Stimulated activated naive B cell treated with anti-CD40 and anti-IgM and Interleukin-4, amounts not matched to agents 10 μg/mL and 1 μg/mL and 100 μg/mL, for 72 hours (primary cell): ENCODE measurements around the gene FGD5.

Source experiments
- ATAC-seq, 2 donors: fragments of 150-1000 bp; cut with Tn5 transposase; replicated peaks; 2 replicates each; pipeline ENCODE4 v1.10.0; 2021; ENCODE audit warnings: moderate library complexity in 1 of 2
- DNase-seq: peaks from one replicate; pipeline ENCODE4 v3.0.0; 2021
- H3K27ac Mint-ChIP-seq: one replicate; pipeline ENCODE4 v1.8.0; 2022; ENCODE audit warnings: mild to moderate bottlenecking, mixed read lengths
- H3K27me3 Mint-ChIP-seq, 2 donors: one replicate each; pipeline ENCODE4 v1.8.0; 2022; ENCODE audit warnings: mixed read lengths in 2 of 2
- H3K36me3 Mint-ChIP-seq, 2 donors: one replicate each; pipeline ENCODE4 v1.8.0; 2022; ENCODE audit warnings: mixed read lengths in 2 of 2, mild to moderate bottlenecking in 1 of 2
- H3K4me1 Mint-ChIP-seq, 2 donors: one replicate each; pipeline ENCODE4 v1.8.0; 2022; ENCODE audit warnings: mixed read lengths in 2 of 2, mild to moderate bottlenecking in 1 of 2
- H3K4me3 Mint-ChIP-seq, 2 donors: one replicate each; pipeline ENCODE4 v1.8.0; 2022; ENCODE audit warnings: mild to moderate bottlenecking in 2 of 2, mixed read lengths in 2 of 2, moderate library complexity in 1 of 2
- H3K9me3 Mint-ChIP-seq, 2 donors: one replicate each; pipeline ENCODE4 v1.8.0; 2022; ENCODE audit warnings: mixed read lengths in 2 of 2, mild to moderate bottlenecking in 1 of 2

Gene FGD5

DNA sequence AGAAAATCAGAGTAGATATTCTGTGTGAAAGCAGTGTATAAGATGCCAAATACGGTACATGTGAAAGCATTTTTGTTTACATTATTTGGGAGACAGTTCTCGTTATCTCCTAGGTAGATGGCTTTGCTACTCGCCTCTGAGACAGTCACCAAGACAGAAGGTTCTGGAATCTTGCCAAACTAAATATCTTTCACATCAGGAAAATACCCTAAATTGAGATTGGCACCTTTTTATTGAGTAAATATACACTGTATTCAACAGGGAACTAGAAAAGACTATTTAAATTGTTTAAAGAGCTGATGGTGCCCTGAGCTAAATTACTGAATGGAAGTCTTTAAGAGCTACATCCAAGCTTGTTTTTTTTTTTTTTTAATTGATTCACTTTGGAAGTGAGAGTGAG lies 3.4 kb downstream of the FGD5 start:
- Mint-ChIP-seq H3K4me1 (no peaks in the 10 kb centered on the region), H3K27ac (no peak overlapping the region), H3K36me3 (no peaks in the 10 kb centered on the region), H3K27me3 (peaks cover 8 to 14% of the 10 kb centered on the region in 2 donors), H3K4me3 (no peak overlapping the region), H3K9me3 (no peaks in the 10 kb centered on the region)
- ATAC-seq: no peak
- no peak for DNase-seq

DNA sequence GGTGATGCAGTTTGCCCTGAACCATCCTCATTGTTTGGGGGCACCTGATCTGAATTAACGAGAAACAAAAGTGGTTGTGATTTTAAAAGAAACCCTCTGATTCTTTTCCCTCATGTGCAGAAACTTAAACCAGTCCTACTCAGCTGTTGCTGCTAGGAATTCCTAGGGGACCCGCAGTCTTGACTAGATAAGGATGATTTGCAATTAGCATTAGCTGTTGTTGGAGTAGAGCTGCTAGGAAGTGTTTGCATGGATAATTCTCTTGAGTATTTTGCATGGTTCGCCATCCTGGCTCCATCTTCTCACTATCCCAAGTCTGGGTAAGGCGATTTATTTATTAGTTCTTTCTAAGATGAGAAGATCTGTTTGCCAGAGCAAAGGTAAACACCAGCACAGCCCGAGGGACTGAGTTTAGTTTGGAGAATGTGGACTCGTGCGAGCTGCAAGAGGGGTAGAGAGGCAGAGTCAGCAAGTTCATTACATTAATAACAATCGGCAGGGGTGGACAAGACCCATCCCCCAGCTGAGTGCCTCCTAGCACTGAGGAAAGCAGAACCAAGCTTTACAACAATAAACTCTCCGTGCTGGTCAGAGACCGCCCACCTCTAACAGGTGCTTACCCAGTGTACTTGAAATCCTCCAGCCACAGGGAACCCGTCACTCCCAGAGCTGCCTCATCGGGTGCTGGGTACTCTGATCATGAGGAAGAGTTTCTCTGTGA lies 4.1 kb downstream of the FGD5 start:
- Mint-ChIP-seq H3K4me1 (no peaks in the 10 kb centered on the region), H3K27me3 (peaks cover 10 to 17% of the 10 kb centered on the region in 2 donors), H3K36me3 (no peaks in the 10 kb centered on the region), H3K27ac (no peak overlapping the region), H3K9me3 (no peaks in the 10 kb centered on the region), H3K4me3 (no peak overlapping the region)
- DNase-seq: no peak
- peak; percentile 41 to 61 for ATAC-seq

DNA sequence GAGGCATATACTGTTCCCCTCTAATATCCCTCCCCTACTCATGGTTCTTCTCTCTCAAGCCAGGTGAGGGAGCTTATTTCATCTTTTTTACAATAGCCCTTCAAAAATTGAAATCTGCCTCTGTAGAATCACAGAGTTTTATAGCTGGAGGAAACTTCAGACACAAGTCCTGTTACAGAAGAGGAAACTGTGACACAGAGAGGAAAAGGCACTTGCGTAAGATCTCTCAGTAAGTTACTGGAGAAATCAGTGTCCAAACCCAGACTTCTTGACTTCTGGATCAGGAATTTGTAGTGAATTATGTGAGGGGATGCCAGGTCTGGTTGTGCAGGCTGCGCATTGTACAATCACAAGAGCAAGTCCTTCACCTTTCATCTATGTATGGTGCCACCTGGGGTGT lies 4.6 kb downstream of the FGD5 start:
- Mint-ChIP-seq H3K4me1 (no peaks in the 10 kb centered on the region), H3K27me3 (peaks cover 13 to 19% of the 10 kb centered on the region in 2 donors), H3K9me3 (no peaks in the 10 kb centered on the region), H3K4me3 (no peak overlapping the region), H3K27ac (no peak overlapping the region), H3K36me3 (no peaks in the 10 kb centered on the region)
- DNase-seq (no peak), ATAC-seq (no peak)

DNA sequence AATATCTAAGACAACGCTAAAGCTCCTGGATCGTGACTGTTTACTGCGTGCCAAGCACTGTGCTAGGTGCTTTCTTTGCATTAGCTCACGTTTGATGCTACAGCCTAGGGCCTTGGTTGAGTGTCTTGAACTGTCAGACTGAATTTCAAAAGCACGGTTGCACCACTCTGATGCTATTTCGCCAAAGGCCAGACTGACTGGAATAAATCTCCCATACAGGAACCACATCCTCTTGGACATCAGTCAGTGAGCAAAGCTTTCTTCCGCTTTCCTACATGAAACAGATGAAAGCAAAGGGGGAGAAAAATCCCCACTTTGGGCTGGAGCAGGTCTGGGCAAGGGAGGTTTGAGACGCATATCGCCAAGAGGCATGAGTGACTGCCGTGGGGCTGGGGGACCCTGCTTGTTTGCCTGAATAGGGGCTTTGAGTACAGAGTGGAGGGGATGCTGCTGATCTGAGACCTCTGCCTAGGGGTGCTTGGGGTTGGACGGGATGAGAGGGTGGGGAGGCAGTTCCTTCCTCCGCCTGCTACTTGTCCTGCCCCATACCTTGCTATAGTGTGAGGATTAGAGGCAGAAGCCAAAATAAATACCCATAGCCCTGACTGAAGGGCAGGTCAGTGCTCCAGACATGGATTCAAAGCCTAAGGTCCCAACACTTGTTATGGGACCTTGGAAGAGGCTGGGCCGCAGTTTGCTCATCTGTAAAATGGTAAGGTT lies 5.3 kb downstream of the FGD5 start:
- Mint-ChIP-seq H3K36me3 (no peaks in the 10 kb centered on the region), H3K4me3 (no peak overlapping the region), H3K4me1 (no peaks in the 10 kb centered on the region), H3K9me3 (no peaks in the 10 kb centered on the region), H3K27me3 (peaks cover 19 to 20% of the 10 kb centered on the region in 2 donors), H3K27ac (no peak overlapping the region)
- no peak for DNase-seq
- ATAC-seq: no peak

DNA sequence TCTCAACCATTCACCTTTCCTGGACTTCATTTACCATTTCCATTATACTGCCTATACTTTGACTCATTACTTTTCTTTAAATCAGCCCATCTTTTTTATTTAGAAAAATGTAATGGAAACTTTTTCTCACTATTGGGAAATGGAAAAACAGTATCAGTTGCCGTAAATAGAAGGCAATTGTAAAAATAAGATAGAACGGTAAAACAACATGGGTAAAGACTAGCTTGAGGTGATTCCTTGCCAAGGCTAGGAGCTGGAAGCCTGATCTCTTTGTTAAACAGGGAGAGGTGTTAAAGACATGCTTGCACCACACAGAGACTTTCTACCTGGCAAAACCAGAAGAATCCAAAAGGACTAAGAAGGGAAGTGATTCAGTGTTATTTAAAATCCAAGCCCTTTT lies 5.9 kb downstream of the FGD5 start:
- DNase-seq: no peak
- H3K9me3 Mint-ChIP-seq: no peaks in the 10 kb centered on the region
- H3K4me1 Mint-ChIP-seq: no peaks in the 10 kb centered on the region
- H3K27ac Mint-ChIP-seq: no peak overlapping the region
- no peak for ATAC-seq
- H3K36me3 Mint-ChIP-seq: no peaks in the 10 kb centered on the region
- no peak overlapping the region for H3K4me3 Mint-ChIP-seq
- peaks cover 19% of the 10 kb centered on the region in 2 donors for H3K27me3 Mint-ChIP-seq

DNA sequence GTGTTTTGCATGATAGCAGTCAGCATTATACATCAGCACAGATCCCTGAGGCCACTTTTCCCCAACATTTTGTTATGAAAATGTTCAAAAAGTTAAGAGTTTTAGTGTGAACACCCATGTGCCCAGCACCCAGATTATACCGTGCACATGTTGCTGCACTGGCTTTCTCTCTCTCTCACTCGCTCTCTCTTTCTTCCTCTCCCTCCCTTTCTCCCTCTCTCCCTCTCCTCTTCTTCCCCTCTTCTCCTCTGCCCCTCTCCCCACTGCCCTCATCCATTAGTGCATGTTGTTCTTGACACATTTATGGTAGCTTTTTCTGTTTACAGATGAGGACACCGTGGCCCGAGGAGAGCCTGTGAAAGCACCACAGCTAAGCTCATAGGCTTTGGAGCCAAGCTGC lies 7.3 kb downstream of the FGD5 start:
- H3K4me1 Mint-ChIP-seq: no peaks in the 10 kb centered on the region
- no peaks in the 10 kb centered on the region for H3K9me3 Mint-ChIP-seq
- no peaks in the 10 kb centered on the region for H3K36me3 Mint-ChIP-seq
- peaks cover 20 to 25% of the 10 kb centered on the region in 2 donors for H3K27me3 Mint-ChIP-seq
- ATAC-seq (no peak), DNase-seq (no peak)
- H3K4me3 Mint-ChIP-seq: no peak overlapping the region
- no peak overlapping the region for H3K27ac Mint-ChIP-seq

DNA sequence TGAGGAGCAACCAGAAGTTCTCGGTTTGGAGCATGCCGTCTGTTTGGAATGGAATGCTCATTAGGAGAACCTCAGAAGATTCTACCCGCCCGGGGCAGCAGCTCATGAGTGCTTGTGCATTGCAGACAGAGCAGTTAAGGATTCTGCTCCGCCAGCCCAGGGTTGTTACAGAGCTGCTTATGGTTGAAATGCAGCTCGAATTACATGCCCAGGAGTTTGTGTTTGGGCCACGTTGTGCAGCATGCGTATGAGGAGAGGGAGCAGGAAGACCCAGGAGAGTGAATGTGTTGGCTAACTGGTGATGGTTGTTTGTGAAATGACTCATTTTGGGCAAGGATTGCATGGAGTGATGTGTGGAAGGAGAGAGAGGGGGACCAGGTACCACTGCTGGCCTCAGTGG lies 9.0 kb downstream of the FGD5 start:
- H3K36me3 Mint-ChIP-seq: no peaks in the 10 kb centered on the region
- H3K4me3 Mint-ChIP-seq: no peak overlapping the region
- H3K4me1 Mint-ChIP-seq: no peaks in the 10 kb centered on the region
- H3K9me3 Mint-ChIP-seq: no peaks in the 10 kb centered on the region
- no peak for ATAC-seq
- no peak for DNase-seq
- no peak overlapping the region for H3K27ac Mint-ChIP-seq
- H3K27me3 Mint-ChIP-seq: peaks cover 20 to 24% of the 10 kb centered on the region in 2 donors

DNA sequence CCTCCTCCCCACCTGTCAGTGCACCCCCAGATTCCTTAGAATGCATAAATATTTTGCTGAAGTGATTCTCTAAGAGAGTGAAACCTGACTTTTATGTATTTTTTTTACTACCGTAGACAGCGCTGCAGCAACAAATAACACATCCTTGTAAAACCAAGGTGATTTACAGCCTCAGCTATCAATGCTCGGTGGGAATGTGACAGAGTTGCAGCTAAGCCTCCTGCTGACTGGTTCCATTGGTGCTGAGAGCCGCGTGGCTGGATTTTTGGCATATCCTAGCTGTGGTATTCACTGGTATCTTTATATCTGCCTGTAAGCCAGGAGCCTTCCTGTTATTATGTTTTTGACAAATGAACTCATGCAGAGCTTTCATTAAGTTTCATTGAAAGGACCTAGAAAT lies 11.0 kb downstream of the FGD5 start:
- Mint-ChIP-seq H3K27me3 (peaks cover 20 to 23% of the 10 kb centered on the region in 2 donors), H3K4me3 (no peak overlapping the region), H3K9me3 (no peaks in the 10 kb centered on the region), H3K27ac (no peak overlapping the region), H3K4me1 (no peaks in the 10 kb centered on the region), H3K36me3 (no peaks in the 10 kb centered on the region)
- DNase-seq (no peak), ATAC-seq (no peak)

DNA sequence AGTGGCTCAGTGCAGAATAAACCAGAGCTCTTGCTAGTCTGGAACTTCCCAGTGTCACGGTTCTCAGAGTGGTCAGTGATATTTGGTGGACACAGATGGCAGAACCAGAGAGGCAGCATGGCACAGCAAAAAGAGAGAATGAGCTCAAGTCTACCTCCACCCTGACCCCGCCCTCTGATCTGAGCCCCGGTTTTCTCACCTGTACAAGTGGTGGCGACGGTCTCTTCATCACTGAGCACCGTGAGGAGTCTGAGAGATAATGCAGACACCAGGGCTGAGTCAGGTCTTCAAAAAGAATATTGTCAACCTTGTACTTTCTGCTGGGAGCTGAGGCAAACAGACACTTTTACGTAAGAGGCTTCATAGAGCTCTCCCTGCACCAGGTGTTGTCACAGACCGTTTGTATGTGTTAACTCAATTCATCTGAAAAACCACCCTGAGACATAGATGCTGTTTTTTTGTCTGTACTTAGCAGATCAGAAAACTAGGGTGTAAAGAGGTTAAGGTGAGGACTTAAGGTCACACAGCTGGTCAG lies 13.2 kb downstream of the FGD5 start:
- peaks cover 32 to 33% of the 10 kb centered on the region in 2 donors for H3K27me3 Mint-ChIP-seq
- DNase-seq (no peak), ATAC-seq (no peak)
- H3K9me3 Mint-ChIP-seq: no peaks in the 10 kb centered on the region
- no peak overlapping the region for H3K27ac Mint-ChIP-seq
- no peak overlapping the region for H3K4me3 Mint-ChIP-seq
- H3K4me1 Mint-ChIP-seq: no peaks in the 10 kb centered on the region
- no peaks in the 10 kb centered on the region for H3K36me3 Mint-ChIP-seq

DNA sequence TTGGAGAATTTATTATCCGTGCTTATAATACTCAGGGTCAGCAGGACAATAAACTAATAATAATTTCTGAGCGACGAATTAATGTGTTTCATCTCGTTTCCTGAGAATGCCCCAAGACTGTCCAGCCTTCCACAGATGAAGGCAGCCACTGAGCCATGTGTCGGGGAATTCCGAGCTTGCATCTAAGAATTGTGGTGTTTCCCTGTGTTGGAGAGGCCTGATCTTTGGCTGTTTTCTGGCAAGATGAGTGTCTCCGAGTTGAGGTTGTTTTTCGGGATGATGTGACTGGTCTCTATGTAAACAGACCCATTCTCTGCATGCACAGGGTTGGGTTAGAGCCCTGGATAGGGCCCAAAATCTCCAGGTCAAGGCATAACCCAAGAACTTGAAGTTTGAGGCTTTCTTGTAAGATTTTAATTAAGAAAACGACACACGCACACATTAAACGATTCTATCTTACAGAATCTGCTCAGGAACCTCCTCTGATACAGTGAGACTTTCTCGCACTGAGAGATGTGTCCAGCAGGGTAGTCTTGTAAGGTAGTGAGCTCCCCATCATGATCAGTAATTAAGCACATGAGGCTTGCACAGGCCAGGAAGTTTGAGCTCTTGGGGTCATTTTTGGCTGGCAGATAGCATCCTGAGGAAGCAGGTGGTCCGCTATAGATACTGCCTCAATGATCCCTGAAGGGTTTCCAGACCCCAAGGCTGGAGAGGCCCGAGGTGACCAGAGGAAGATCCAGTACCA lies 14.4 kb downstream of the FGD5 start:
- no peak for ATAC-seq
- Mint-ChIP-seq H3K4me1 (no peaks in the 10 kb centered on the region), H3K9me3 (no peaks in the 10 kb centered on the region), H3K4me3 (no peak overlapping the region), H3K27ac (no peak overlapping the region), H3K36me3 (no peaks in the 10 kb centered on the region), H3K27me3 (peaks cover 27 to 29% of the 10 kb centered on the region in 2 donors)
- DNase-seq: no peak

DNA sequence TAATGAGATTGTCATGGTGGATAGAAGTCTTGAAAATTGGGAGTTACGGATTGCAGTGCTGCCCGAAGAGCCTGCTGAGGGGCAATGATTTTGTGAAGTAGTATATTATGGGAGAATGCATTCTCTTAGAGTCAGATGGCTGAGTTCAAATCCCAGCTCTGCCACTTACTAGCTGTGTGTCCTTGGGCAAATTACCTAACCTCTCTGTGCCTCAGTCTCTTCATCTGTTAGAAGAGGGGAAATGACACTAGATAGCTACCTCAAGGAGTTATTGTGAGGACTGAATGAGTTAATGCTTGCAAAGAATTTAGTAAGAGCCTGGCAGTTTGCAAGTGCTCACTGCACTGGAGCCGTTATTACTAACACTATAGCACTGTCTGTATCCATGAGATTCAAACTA lies 15.4 kb downstream of the FGD5 start:
- Mint-ChIP-seq H3K9me3 (no peaks in the 10 kb centered on the region), H3K27ac (no peak overlapping the region), H3K36me3 (no peaks in the 10 kb centered on the region), H3K27me3 (peaks cover 19 to 26% of the 10 kb centered on the region in 2 donors), H3K4me1 (no peaks in the 10 kb centered on the region), H3K4me3 (no peak overlapping the region)
- DNase-seq: no peak
- no peak for ATAC-seq

DNA sequence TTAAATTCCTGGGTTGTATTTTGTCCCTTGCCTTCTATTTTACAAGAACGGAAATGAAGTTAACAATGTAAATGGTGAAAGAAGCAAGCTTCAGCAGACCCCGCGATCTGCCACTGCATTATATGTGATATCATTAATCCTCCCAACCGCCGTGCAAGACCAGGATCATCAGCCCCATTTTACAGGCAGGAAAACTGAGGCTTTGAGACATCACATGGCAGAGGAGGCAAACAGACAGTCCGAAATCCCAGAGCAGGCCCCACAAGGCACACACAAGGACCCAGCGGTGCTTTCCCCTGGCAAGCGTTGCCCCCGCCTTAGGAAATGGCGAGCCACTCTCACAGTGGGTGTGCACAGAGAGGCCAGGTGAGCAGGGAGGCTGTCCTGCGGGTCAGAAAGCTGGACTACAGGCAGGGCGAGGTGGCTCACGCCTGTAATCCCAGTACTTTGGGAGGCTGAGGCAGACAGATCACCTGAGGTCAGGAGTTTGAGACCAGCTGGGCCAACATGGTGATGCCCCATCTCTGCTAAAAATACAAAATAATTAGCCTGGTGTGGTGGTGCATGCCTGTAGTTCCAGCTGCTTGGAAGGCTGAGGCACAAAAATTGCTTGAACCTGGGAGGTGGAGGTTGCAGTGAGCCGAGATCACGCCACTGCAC lies 16.2 kb downstream of the FGD5 start:
- ATAC-seq: no peak
- H3K27me3 Mint-ChIP-seq: peaks cover 16 to 28% of the 10 kb centered on the region in 2 donors
- H3K4me1 Mint-ChIP-seq: no peaks in the 10 kb centered on the region
- H3K9me3 Mint-ChIP-seq: no peaks in the 10 kb centered on the region
- no peak overlapping the region for H3K4me3 Mint-ChIP-seq
- DNase-seq: no peak
- no peak overlapping the region for H3K27ac Mint-ChIP-seq
- no peaks in the 10 kb centered on the region for H3K36me3 Mint-ChIP-seq

DNA sequence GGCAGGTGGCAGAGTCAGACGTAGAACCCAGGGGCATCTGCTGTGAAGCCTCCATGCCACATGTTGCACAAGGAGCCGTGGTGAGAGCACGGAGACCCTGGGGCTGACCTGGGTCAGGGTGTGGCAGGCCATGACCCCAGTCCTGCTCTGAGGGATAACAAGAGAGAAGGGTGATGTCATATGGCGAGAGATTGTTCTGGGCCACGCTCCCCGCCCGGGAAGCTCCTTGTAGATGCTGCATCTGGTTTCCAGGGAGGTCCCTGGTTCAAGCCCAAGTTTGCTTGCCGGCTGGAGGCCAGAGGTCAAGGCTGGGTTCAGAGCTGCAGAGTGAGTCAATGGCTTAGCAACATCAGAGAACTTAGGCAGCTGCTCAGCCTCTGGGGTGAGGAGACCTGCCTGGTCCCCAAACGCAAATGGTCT lies 17.3 kb downstream of the FGD5 start:
- DNase-seq (no peak), ATAC-seq (no peak)
- H3K27me3 Mint-ChIP-seq: peaks cover 10 to 21% of the 10 kb centered on the region in 2 donors
- no peaks in the 10 kb centered on the region for H3K4me1 Mint-ChIP-seq
- no peak overlapping the region for H3K4me3 Mint-ChIP-seq
- no peaks in the 10 kb centered on the region for H3K9me3 Mint-ChIP-seq
- no peaks in the 10 kb centered on the region for H3K36me3 Mint-ChIP-seq
- H3K27ac Mint-ChIP-seq: no peak overlapping the region

DNA sequence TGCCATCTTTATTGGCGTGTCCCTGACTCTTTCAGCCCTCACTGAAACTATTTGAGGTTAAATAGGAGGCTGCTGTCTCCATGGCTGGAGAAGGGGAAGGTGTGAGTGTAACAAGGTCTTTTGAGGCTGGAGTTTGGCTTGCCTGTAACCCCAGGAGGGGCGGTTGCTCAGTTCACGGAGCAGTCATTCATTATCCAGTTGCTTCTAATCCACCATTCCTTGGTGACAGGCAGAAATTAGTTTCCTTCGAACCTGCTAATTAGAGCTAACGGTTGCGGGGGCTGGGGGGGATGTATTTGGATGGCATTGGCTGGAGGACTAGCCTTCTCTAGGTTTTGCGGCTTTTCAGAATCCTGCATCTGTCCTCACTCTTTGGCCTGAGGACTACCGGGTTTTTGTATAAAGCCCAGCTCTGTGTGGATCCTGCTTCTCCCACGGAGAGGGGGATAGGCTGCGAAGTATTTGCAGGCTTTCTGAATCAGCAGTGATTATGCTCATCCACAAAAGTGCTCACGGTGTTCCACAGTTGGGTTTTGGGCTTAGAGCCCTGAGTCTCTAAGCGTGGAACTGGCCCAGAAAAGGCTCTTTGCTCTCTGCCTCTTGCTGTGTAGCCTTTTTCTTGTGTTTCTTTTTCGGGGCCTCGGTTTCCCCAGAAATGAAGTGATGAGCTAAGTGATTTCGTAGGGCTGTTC lies 18.6 kb downstream of the FGD5 start:
- no peak overlapping the region for H3K4me3 Mint-ChIP-seq
- ATAC-seq (no peak), DNase-seq (no peak)
- no peak overlapping the region for H3K27ac Mint-ChIP-seq
- peaks cover 12 to 27% of the 10 kb centered on the region in 2 donors for H3K27me3 Mint-ChIP-seq
- no peaks in the 10 kb centered on the region for H3K36me3 Mint-ChIP-seq
- H3K9me3 Mint-ChIP-seq: no peaks in the 10 kb centered on the region
- no peaks in the 10 kb centered on the region for H3K4me1 Mint-ChIP-seq
